Suprapubic skin (tissue), 4 donors: ENCODE data around the gene PLA2G3.

Experiments used
- CTCF ChIP-seq, 2 donors: fragments of 200-600 bp in 1 of 2; fragments of 450-650 bp in 1 of 2; sonication (generic) in 1 of 2; IDR thresholded peaks; one replicate each; pipeline ENCODE4 v1.5.1; 2016 to 2019; ENCODE audit warnings: antibody characterized with exemption in 2 of 2, mild to moderate bottlenecking in 1 of 2, moderate library complexity in 1 of 2
- POLR2A ChIP-seq, 2 donors: fragments of 450-650 bp; IDR thresholded peaks; one replicate each; pipeline ENCODE4 v1.6.1; 2017; ENCODE audit warnings: antibody characterized with exemption in 2 of 2, mild to moderate bottlenecking in 2 of 2, moderate library complexity in 2 of 2
- POLR2AphosphoS5 ChIP-seq, 3 donors: sonication (generic); formaldehyde crosslinking; IDR thresholded peaks; one replicate each; pipeline ENCODE4 v1.6.1; 2017; ENCODE audit warnings: antibody characterized with exemption in 3 of 3

- TF ChIP-seq CTCF (IDR thresholded peaks at IDR 0.05), result no peak
- TF ChIP-seq POLR2A (IDR thresholded peaks at IDR 0.05), result no peak
- TF ChIP-seq POLR2AphosphoS5 (IDR thresholded peaks at IDR 0.05), result no peak
These were observed 40.9 kb downstream of the PLA2G3 start for GRCh38 chr22:31099386-31099785.
